ENCODE data around the gene SIDT1. TPM values are rescaled to one million over a fixed set of nuclear protein-coding genes. Genes with fewer than 3 reads are reported as not detected.

The SIDT1 gene
- total RNA-seq, 1 experiment from 2014 or later: 0.11 TPM

DNA sequence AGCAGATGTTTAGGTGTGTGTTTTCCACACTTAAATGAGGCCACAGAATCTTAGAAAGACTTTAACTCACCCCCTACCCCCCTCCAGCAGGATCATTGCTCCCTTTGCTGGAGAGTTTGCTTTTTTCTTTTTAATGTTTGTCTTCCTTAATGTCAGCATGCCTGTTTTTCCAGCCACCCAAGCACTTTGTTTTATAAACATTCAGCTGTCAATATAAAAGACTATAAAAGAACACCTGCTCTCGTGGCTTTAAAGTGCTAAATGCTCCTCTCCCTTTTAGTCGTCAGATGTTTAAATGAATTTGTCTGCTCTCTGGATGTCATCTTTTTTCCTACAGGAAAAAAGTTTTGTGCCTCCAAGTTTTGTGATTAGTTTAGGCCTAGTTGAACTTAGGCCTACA lies 61.7 kb downstream of the SIDT1 start:
- DNase-seq (ENCODE audit: low read depth): no peak

DNA sequence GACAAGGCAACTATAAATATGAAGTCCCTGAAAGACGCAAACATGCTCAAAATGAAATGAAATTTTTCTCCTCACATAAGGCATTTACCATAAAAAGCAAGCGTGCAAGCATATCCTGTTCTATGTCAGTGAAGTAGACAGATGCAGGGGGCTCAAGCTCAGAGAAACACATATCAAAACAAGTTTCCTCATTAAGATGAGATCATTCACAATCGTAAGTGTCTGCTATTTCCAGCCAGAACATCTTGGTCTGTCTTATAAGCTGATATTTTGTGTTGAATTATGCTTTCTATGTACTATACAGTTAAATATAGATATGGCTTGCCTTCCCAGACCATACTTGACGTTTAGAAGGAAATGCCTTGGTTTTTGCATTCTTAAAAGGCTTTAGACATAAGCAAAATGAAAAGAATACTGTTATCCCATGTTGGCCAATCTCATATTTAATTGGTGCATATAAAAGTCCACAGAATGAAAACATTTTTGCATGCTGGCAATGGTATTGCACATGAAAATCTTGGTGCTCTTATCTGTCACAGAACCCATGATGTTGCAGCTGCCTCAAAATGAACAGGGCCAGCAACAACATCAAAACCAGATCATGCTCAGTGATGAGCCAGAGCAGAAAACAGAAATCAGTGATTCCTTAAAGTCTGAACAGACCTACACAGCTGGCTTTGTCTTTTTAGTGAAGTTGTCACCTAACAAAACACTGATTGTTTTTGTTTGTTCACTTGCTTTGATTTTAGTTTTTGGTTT lies 65.4 kb downstream of the SIDT1 start:
- no peak for DNase-seq (ENCODE audit: low read depth)

- DNase-seq (ENCODE audit: low read depth): no peak
Observed at GRCh38 chr3:113600418-113601182, 68.2 kb downstream of the SIDT1 start.

DNA sequence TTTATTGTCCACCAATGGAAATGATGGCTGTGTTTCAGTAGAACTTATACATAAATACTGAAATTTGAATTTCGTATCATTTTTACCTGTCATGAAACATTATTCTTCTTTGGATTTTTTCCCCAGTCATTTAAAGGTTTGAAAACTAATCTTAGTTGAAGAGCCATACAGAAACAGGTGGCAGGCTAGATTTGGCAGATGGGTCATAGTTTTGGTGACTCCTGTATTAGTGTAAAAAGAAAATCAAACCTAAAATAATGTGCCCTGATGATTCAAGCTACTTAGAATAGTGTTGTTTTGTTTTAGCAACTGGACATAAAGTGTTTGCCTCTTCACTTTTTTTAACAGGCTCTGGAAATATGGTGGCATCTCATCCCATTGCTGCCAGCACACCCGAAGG lies 68.9 kb downstream of the SIDT1 start:
- DNase-seq (ENCODE audit: low read depth): no peak

GRCh38 chr3:113602256-113602655 lies 69.9 kb downstream of the SIDT1 start:
- DNase-seq (ENCODE audit: low read depth): no peak

- no peak for DNase-seq (ENCODE audit: low read depth)
Observed at GRCh38 chr3:113602836-113603235, 70.5 kb downstream of the SIDT1 start.

DNA sequence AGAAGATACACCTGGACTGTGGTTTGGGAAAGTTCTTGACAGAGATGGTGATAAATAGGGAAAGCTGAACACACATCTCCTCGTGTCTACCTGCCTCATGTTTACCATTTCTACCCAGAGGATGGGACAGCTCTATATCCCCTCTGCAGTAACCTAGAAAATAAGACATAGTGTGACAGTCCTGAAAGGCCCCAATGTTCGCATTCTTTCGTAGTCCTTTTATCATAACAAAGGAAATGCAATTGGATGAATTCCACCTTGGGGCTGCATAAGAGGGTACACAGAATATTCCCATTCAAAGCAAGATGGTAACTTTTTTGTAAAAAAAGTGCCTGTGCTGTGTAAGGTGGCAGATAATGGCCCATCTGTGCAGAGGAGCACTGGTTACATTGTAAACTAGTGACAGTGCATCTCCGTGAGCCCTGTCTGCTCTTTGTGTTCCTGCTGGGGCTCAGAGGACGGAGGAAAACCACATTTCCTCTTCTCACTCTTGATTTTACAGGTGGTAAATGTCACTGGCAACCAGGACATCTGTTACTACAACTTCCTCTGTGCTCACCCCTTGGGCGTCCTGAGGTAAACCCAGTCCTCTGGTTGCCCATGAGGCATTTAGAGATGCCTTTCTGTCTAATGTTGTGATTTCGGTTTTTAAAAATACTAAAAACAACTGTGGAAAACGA lies 74.3 kb downstream of the SIDT1 start:
- no peak for DNase-seq (ENCODE audit: low read depth)

GRCh38 chr3:113607219-113607596 lies 74.9 kb downstream of the SIDT1 start:
- DNase-seq (ENCODE audit: low read depth): no peak

GRCh38 chr3:113614402-113614801 lies 82.0 kb downstream of the SIDT1 start:
- DNase-seq (ENCODE audit: low read depth): no peak

DNA sequence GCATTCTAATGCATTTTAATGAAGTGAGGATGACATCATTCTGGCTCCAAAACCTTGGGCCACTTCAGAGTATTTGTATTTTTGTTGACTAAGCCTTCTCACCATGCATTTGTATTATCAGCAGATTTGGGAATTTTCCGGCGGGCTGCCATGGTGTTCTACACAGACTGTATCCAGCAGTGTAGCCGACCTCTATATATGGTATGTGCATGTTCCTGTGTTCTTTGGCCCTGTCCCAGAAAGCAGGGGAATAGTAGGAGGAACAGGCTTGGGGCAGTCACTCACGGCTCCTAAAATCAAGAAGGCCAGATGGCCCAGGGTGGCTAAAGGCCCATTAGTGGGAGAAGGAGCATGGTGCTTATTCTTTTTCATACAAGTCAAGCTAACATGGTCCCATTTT lies 83.6 kb downstream of the SIDT1 start:
- DNase-seq (ENCODE audit: low read depth): no peak

GRCh38 chr3:113617726-113618125 lies 85.4 kb downstream of the SIDT1 start:
- DNase-seq (ENCODE audit: low read depth): no peak

GRCh38 chr3:113620091-113620490 lies 87.7 kb downstream of the SIDT1 start:
- no peak for DNase-seq (ENCODE audit: low read depth)

DNA sequence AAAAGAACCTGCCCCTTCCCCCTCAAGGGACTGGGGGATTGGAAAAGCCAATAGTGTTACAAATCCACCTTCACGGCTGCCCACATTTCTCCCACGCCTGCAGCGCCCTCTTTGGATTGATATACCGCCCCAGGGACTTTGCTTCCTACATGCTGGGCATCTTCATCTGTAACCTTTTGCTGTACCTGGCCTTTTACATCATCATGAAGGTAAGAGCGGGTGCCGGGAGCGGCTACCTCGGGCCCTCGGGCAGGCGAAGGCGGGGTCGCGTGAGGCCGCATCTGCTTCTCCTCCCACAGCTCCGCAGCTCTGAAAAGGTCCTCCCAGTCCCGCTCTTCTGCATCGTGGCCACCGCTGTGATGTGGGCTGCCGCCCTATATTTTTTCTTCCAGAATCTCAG lies 91.0 kb downstream of the SIDT1 start:
- no peak for DNase-seq (ENCODE audit: low read depth)

DNA sequence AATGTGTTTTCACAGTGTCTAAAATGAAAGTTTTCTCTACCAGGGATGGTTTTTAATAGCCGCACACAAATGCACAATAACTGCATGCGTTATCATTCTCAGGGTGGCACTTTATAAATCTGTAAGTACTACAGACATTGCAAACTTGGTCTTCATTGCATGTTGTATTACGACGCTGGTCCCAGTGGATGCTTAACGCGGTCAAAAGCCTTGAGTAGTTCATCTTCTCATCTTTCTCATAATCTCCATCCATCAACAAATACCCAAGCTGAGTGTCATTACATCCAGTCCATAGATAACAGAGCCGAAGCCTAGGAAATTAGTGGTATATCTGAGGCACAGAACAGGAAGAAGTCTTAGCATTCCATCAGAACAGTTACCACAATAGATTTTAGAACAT lies 91.5 kb downstream of the SIDT1 start:
- DNase-seq (ENCODE audit: low read depth): no peak

DNA sequence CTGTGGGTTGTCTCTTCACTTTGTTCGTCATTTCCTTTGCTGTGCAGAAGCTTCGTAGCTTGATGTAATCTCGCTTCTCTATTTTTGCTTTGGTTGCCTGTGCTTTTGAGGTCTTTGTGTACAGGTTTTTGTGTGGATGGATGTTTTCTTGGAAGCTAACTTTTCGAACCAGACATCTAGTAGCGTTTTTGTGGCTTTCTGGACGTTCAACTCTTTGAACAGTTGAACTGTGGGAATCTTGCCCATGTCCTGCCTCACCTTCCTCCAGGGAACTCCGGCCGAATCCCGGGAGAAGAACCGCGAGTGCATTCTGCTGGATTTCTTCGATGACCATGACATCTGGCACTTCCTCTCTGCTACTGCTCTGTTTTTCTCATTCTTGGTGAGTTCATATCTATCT lies 93.5 kb downstream of the SIDT1 start:
- DNase-seq (ENCODE audit: low read depth): no peak

GRCh38 chr3:113626503-113627371 lies 94.4 kb downstream of the SIDT1 start:
- peak; percentile 69 for DNase-seq (ENCODE audit: low read depth)

DNA sequence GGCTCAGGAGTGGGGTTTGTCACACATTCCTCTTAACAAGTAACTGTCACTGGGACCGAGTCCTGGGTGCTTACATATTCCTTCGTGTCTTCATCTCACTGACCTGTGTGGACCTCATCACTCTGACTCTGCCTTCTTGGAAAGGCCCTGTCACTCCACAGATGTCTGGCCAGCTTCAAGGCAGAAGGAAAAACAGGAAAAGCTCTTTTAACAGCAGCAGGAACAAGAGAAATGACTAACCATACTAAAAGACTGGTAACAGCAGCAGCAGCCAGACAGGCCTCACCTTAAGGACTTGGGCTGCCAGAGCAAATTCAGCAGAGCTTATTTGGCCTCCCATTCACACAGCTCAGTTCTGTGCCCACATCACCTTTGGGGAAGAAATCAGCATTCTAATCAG lies 96.0 kb downstream of the SIDT1 start:
- DNase-seq (ENCODE audit: low read depth): no peak

- no peak for DNase-seq (ENCODE audit: low read depth)
Observed at GRCh38 chr3:113628788-113629187, 96.4 kb downstream of the SIDT1 start.

- no peak for DNase-seq (ENCODE audit: low read depth)
Observed at GRCh38 chr3:113629584-113630421, 97.4 kb downstream of the SIDT1 start.

GRCh38 chr3:113630956-113631542 lies 98.7 kb downstream of the SIDT1 start:
- DNase-seq (ENCODE audit: low read depth): no peak

GRCh38 chr3:113631573-113631972 lies 99.2 kb downstream of the SIDT1 start:
- DNase-seq (ENCODE audit: low read depth): no peak

All from Daoy (cell line).